Keratinocyte (primary cell): ENCODE data around the gene LMO2. TPM values are rescaled to one million over a fixed set of nuclear protein-coding genes. Genes with fewer than 3 reads are reported as not detected.

Source experiments
- DNase-seq: peaks from one replicate; pipeline ENCODE4 v3.0.0-alpha.2; 2011; ENCODE audit warnings: low read depth, missing footprints, low spot score
- FAIRE-seq: peaks from 2 replicates; lab custom pipeline; 2011; peaks lifted over from hg19 to GRCh38; lab: Jason Lieb, UNC
- H2AFZ ChIP-seq: 2 replicates; pipeline ENCODE4 v1.6.0; 2012; ENCODE audit warnings: low read length, control low read depth, inconsistent platforms; ENCODE audit not compliant: control insufficient read depth
- H3K27ac ChIP-seq: 2 replicates; pipeline ENCODE4 v1.5.1; 2011; ENCODE audit warnings: low read length; ENCODE audit not compliant: control insufficient read depth, insufficient read depth
- H3K27me3 ChIP-seq: 3 replicates; pipeline ENCODE4 v1.6.0; 2011; ENCODE audit warnings: low read length; ENCODE audit not compliant: control insufficient read depth, insufficient read depth; ENCODE audit errors: extremely low read depth
- H3K36me3 ChIP-seq, 2 experiments: 2 replicates in 1 of 2; 3 replicates in 1 of 2; pipeline ENCODE4 v1.5.1; 2011; ENCODE audit warnings: low read length in 2 of 2, mild to moderate bottlenecking in 1 of 2; ENCODE audit not compliant: control insufficient read depth in 2 of 2, insufficient read depth in 2 of 2; ENCODE audit errors: extremely low read depth in 1 of 2
- H3K4me1 ChIP-seq: 3 replicates; pipeline ENCODE4 v1.5.1; 2011; ENCODE audit warnings: low read length; ENCODE audit not compliant: control insufficient read depth, insufficient read depth; ENCODE audit errors: extremely low read depth
- H3K4me2 ChIP-seq: 3 replicates; pipeline ENCODE4 v1.6.0; 2011; ENCODE audit warnings: low read depth, low read length; ENCODE audit not compliant: control insufficient read depth, insufficient read depth; ENCODE audit errors: extremely low read depth
- H3K4me3 ChIP-seq, 3 experiments: fragments of 200-600 bp in 1 of 3; sonication (generic) in 1 of 3; 2 replicates in 2 of 3; 3 replicates in 1 of 3; pipeline ENCODE4 v1.5.1; 2011 to 2016; ENCODE audit warnings: low read length in 3 of 3, mild to moderate bottlenecking in 3 of 3, control low read depth in 2 of 3, inconsistent platforms in 1 of 3, low read depth in 1 of 3, mixed read lengths in 1 of 3, mixed run types in 1 of 3, moderate library complexity in 1 of 3; ENCODE audit not compliant: control insufficient read depth in 2 of 3, insufficient read depth in 2 of 3; ENCODE audit errors: extremely low read depth in 1 of 3
- H3K79me2 ChIP-seq: 2 replicates; pipeline ENCODE4 v1.6.0; 2012; ENCODE audit warnings: low read length; ENCODE audit not compliant: control insufficient read depth, insufficient read depth
- H3K9ac ChIP-seq: 3 replicates; pipeline ENCODE4 v1.6.0; 2011; ENCODE audit warnings: low read length; ENCODE audit not compliant: control insufficient read depth, insufficient read depth; ENCODE audit errors: extremely low read depth
- H3K9me1 ChIP-seq: 3 replicates; pipeline ENCODE4 v1.6.0; 2011; ENCODE audit warnings: low read length; ENCODE audit not compliant: control insufficient read depth, insufficient read depth; ENCODE audit errors: extremely low read depth
- H3K9me3 ChIP-seq: 2 replicates; pipeline ENCODE4 v1.5.1; 2012; ENCODE audit warnings: low read depth, low read length; ENCODE audit not compliant: control insufficient read depth
- H4K20me1 ChIP-seq: 3 replicates; pipeline ENCODE4 v1.6.0; 2011; ENCODE audit warnings: low read length; ENCODE audit not compliant: control insufficient read depth, insufficient read depth; ENCODE audit errors: extremely low read depth
- EZH2 ChIP-seq: IDR thresholded peaks from one replicate; pipeline ENCODE4 v1.6.1; 2012; ENCODE audit warnings: inconsistent platforms, mild to moderate bottlenecking, low read length, moderate library complexity
- dilution Hi-C: fragments of 300-500 bp; cut with MboI; formaldehyde crosslinking; loops from one replicate; pipeline ENCODE4 v1.7.0; 2020; ENCODE audit warnings: low sequenced_read_pairs; ENCODE audit not compliant: extremely low pct_ligation_motif_present
- polyA plus RNA-seq, 5 experiments: library from polyadenylated mRNA; depleted of rRNA in 3 of 5; stranded (reverse) in 3 of 5; stranded (forward) in 1 of 5; unstranded in 1 of 5; fragments of >200 nt; gene quantifications; 1 replicate in 1 of 5; 2 replicates in 3 of 5; 3 replicates in 1 of 5; pipeline versions ENCODE4 v1.2.1 to v1.2.3, GENCODE V29; 2011 to 2012; ENCODE audit warnings: missing spikeins in 2 of 5, low read depth in 1 of 5, low replicate concordance in 1 of 5
- TF ChIP-seq, protein P1 (sequence below), 3 experiments: IDR thresholded peaks in 1 of 3; conservative IDR thresholded peaks in 1 of 3; optimal IDR thresholded peaks in 1 of 3; 2 replicates in 2 of 3; 3 replicates in 1 of 3; pipeline versions ENCODE3 to v1.5.1; 2011; ENCODE audit warnings: low read length in 3 of 3, mild to moderate bottlenecking in 3 of 3, moderate library complexity in 2 of 3, control low read depth in 1 of 3, inconsistent platforms in 1 of 3; ENCODE audit not compliant: insufficient read depth in 2 of 3; ENCODE audit errors: extremely low read depth in 1 of 3

LMO2 gene
- polyA plus RNA-seq, 1 donor (not counting 4 experiments of a cell fraction or from before 2014, with no cell fraction given): 1.1 TPM

DNA sequence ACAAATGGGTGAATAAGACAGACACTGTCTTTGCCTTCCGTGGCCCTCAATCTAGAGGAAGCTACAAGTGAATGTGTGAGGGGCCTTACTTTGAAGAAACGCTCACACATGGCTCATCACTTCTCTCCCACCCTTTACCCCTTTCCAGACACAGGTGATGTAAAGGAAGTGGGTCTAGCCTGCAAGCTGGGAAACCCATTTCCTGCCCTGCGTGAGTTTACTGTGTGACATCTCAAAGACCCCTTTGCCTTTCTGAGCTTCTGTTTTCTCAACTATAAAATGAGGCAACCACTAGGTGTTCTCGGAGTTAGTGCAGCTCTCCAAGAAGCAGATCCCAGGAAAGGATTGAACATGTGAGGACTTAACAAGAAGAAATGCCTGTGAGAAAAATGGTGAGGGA, 43.1 kb upstream of the LMO2 start:
- FAIRE-seq (no peak), DNase-seq (no peak)
- H3K9me1 ChIP-seq: no peaks in the 10 kb centered on the region
- dilution Hi-C loops: no loop called here
- no peaks in the 10 kb centered on the region for H3K9me3 ChIP-seq
- H3K4me1 ChIP-seq: peaks cover 11% of the 10 kb centered on the region
- H3K27me3 ChIP-seq: no peaks in the 10 kb centered on the region
- H3K36me3 ChIP-seq: no peaks in the 10 kb centered on the region
- no peak overlapping the region for H3K4me2 ChIP-seq
- no peak overlapping the region for H3K9ac ChIP-seq
- H4K20me1 ChIP-seq: no peaks in the 10 kb centered on the region
- H2AFZ ChIP-seq: no peak overlapping the region
- no peaks in the 10 kb centered on the region for H3K79me2 ChIP-seq
- H3K4me3 ChIP-seq: no peak overlapping the region
- TF ChIP-seq, protein P1, sequence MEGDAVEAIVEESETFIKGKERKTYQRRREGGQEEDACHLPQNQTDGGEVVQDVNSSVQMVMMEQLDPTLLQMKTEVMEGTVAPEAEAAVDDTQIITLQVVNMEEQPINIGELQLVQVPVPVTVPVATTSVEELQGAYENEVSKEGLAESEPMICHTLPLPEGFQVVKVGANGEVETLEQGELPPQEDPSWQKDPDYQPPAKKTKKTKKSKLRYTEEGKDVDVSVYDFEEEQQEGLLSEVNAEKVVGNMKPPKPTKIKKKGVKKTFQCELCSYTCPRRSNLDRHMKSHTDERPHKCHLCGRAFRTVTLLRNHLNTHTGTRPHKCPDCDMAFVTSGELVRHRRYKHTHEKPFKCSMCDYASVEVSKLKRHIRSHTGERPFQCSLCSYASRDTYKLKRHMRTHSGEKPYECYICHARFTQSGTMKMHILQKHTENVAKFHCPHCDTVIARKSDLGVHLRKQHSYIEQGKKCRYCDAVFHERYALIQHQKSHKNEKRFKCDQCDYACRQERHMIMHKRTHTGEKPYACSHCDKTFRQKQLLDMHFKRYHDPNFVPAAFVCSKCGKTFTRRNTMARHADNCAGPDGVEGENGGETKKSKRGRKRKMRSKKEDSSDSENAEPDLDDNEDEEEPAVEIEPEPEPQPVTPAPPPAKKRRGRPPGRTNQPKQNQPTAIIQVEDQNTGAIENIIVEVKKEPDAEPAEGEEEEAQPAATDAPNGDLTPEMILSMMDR (optimal IDR thresholded peaks at IDR 0.05 in 1 of 3, IDR thresholded peaks at IDR 0.05 in 1 of 3, conservative IDR thresholded peaks at IDR 0.05 in 1 of 3; ENCODE audit: extremely low read depth in 1 of 3, insufficient read depth in 2 of 3, low read length in 3 of 3): no peak
- no peak for TF ChIP-seq EZH2
- H3K27ac ChIP-seq: no peak overlapping the region

DNA sequence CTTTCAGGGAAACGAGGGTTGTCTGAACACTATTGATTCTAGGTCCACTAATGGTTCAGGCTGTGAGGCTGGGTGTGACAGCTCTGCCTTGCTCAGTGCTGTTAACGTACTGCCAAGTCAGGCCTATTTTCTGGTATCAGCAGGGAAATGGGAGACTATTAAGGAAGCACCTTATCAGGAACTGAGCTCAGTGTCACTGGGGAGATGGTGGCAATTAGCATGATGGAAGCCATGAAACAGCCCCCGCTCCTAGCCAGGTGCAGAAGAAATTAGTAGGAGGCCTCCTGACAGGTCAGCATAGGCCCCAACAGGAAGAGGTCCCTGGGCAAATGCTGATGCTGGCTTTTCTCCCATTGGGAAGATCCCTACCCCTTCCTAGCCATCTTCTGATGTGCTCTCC, 42.6 kb upstream of the LMO2 start:
- DNase-seq: no peak
- Histone ChIP-seq H3K9me3 (no peaks in the 10 kb centered on the region), H3K4me1 (peaks cover 11% of the 10 kb centered on the region), H4K20me1 (no peaks in the 10 kb centered on the region), H3K27me3 (no peaks in the 10 kb centered on the region), H2AFZ (no peak overlapping the region), H3K4me3 (no peak overlapping the region), H3K9ac (no peak overlapping the region), H3K27ac (no peak overlapping the region), H3K36me3 (no peaks in the 10 kb centered on the region), H3K79me2 (no peaks in the 10 kb centered on the region), H3K9me1 (no peaks in the 10 kb centered on the region), H3K4me2 (no peak overlapping the region)
- dilution Hi-C loops: no loop called here
- TF ChIP-seq EZH2: no peak
- TF ChIP-seq, protein P1 (optimal IDR thresholded peaks at IDR 0.05 in 1 of 3, IDR thresholded peaks at IDR 0.05 in 1 of 3, conservative IDR thresholded peaks at IDR 0.05 in 1 of 3; ENCODE audit: extremely low read depth in 1 of 3, insufficient read depth in 2 of 3, low read length in 3 of 3): no peak
- no peak for FAIRE-seq
